ENCODE measurements around the gene NKAPD1. TPM values are rescaled to one million over a fixed set of nuclear protein-coding genes. Genes with fewer than 3 reads are reported as not detected.
"Not testable (repeated sequence)": the region's sequence is repeated elsewhere in the genome, so short reads cannot be mapped to it uniquely, and the experiment has no call there.

The NKAPD1 gene, protein sequence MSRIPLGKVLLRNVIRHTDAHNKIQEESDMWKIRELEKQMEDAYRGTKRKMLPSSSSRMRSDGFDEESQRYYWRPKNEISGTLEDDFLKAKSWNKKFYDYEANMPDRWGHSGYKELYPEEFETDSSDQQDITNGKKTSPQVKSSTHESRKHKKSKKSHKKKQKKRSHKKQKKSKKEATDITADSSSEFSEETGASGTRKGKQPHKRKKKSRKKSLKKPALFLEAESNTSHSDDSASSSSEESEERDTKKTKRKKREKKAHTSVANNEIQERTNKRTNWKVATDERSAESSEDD
- 25.1 and 27.5 TPM in 2 replicates for total RNA-seq (2022)
- Bru-seq, nascent RNA = percentile 93 among the genes with signal in this experiment
- BruChase-seq, experiment 1, labeled RNA remaining after a 6-hour chase = percentile 90 among the genes with signal in this experiment
- BruChase-seq, experiment 2, labeled RNA remaining after a 2-hour chase = percentile 96 among the genes with signal in this experiment
- long read RNA-seq, transcript NKAPD1-202 (6 exons, 3,669 nt) = major isoform, 10 of 40 reads
- long read RNA-seq, partial matches to known transcripts = 1 of 40 reads
- long read RNA-seq, other reads (novel, unspliced or antisense) = 17 of 40 reads

GRCh38 chr11:112073941-112074811, at the start of gene NKAPD1, which contains the start of gene PIH1D2:
NKAPD1 (plus strand) TSS chr11:112074299; CDS start chr11:112075575, 1,276 bp downstream.
PIH1D2 (minus strand) TSS chr11:112074017; CDS start chr11:112073174, 843 bp downstream.
- Mint-ChIP-seq H3K4me3 (ENCODE audit: unreplicated experiment) (peak within 1 kb of the TSS; percentile 82), H3K9me3 (ENCODE audit: unreplicated experiment) (no peaks in the 10 kb centered on the region), H3K36me3 (ENCODE audit: insufficient read depth, unreplicated experiment) (peaks cover 34% of the 10 kb centered on the region), H3K4me1 (ENCODE audit: insufficient read depth, unreplicated experiment) (peaks cover 26% of the 10 kb centered on the region), H3K27me3 (ENCODE audit: insufficient read depth, unreplicated experiment) (no peaks in the 10 kb centered on the region), H3K27ac (ENCODE audit: low read depth, unreplicated experiment) (peak within 1 kb of the TSS; percentile 99)
- BruUV-seq (replicated peaks) = TSS peak; percentile 52
- TF ChIP-seq, protein P1, sequence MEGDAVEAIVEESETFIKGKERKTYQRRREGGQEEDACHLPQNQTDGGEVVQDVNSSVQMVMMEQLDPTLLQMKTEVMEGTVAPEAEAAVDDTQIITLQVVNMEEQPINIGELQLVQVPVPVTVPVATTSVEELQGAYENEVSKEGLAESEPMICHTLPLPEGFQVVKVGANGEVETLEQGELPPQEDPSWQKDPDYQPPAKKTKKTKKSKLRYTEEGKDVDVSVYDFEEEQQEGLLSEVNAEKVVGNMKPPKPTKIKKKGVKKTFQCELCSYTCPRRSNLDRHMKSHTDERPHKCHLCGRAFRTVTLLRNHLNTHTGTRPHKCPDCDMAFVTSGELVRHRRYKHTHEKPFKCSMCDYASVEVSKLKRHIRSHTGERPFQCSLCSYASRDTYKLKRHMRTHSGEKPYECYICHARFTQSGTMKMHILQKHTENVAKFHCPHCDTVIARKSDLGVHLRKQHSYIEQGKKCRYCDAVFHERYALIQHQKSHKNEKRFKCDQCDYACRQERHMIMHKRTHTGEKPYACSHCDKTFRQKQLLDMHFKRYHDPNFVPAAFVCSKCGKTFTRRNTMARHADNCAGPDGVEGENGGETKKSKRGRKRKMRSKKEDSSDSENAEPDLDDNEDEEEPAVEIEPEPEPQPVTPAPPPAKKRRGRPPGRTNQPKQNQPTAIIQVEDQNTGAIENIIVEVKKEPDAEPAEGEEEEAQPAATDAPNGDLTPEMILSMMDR (IDR thresholded peaks at IDR 0.05; ENCODE audit: unreplicated experiment) = no peak
- intact Hi-C loops (cut with micrococcal nuclease) = loop anchor here (2.0 kb wide), 1 partner anchor 195 kb away; the partner anchor contains the start of genes CFAP68 and FDXACB1
- peak; percentile 82 for DNase-seq (ENCODE audit: unreplicated experiment)
- ChIA-PET POLR2A (interaction anchor here (0.6 to 4.1 kb wide), 16 partner anchors 8 to 1634 kb away, joined by 3 to 71 read pairs (median 4); partner anchors contain the start of genes ALG9, DLAT, IL18 and SDHD), CTCF (interaction anchor here (0.6 to 1.0 kb wide), 4 partner anchors 10 to 155 kb away, joined by 3 to 4 read pairs (median 3); partner anchors contain the start of gene C11orf52)

DNA sequence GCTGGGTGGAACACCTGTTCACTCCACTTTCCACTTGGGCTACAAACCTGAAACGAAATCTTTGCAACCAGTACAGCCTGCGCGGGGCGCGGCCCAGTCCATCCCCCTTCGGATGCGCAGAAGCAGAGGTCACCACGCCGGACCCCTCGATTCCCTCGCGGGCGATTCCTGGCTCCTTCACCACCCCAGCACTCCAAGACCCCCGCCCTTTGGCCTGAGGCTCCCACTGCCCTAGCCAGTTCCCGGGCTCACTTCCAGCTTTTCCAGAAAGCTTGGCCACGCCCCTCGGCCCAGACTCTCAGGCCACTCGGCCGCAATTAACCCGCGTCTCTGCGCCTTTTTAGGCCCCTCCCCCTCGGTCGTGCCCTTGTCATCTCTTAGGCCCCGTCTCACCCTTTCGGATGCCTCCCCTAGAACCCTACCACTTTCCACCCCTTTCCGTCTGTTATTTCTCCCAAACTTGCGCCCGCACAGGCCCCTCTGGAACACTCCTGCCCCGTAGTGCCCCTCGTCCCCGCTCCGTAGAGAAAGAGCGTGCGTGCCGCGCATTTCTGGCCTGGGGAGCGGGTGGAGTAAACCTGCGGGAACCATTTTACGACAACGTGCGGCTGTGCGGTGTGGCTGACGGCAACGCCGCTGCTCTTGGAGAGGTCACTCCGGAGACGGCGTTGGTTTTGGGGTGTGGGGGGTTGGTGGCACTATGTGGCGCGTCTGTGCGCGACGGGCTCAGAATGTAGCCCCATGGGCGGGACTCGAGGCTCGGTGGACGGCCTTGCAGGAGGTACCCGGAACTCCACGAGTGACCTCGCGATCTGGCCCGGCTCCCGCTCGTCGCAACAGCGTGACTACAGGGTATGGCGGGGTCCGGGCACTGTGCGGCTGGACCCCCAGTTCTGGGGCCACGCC, 49.1 kb upstream of the NKAPD1 start, which contains the start of gene DLAT:
Gene DLAT (plus strand): TSS at position 636 of the 906 bp plus-strand sequence. CDS start 65 bp downstream, at position 701.
- TSS peak; percentile 46 for BruUV-seq (replicated peaks)
- intact Hi-C loops (cut with micrococcal nuclease) = loop anchor here (1.0 kb wide), 1 partner anchor 146 kb away; the partner anchor contains the start of genes CFAP68 and FDXACB1
- TF ChIP-seq, protein P1 (IDR thresholded peaks at IDR 0.05; ENCODE audit: unreplicated experiment) = no peak
- ChIA-PET CTCF (interaction anchor here (0.6 kb wide), 1 partner anchor 16 kb away, joined by 4 read pairs; no protein-coding TSS in a partner anchor), POLR2A (interaction anchor here (0.6 to 2.5 kb wide), 24 partner anchors 8 to 225 kb away, joined by 3 to 12 read pairs (median 4); partner anchors contain the start of genes ALG9, NKAPD1, PIH1D2 and SDHD)
- H3K27me3 Mint-ChIP-seq (ENCODE audit: insufficient read depth, unreplicated experiment) = no peaks in the 10 kb centered on the region
- DNase-seq (ENCODE audit: unreplicated experiment) = peak; percentile 88
- H3K9me3 Mint-ChIP-seq (ENCODE audit: unreplicated experiment) = no peaks in the 10 kb centered on the region
- peak within 1 kb of the TSS; percentile 91 for H3K4me3 Mint-ChIP-seq (ENCODE audit: unreplicated experiment)
- peaks cover 40% of the 10 kb centered on the region for H3K36me3 Mint-ChIP-seq (ENCODE audit: insufficient read depth, unreplicated experiment)
- H3K27ac Mint-ChIP-seq (ENCODE audit: low read depth, unreplicated experiment) = peak within 1 kb of the TSS; percentile 95
- H3K4me1 Mint-ChIP-seq (ENCODE audit: insufficient read depth, unreplicated experiment) = peaks cover 7% of the 10 kb centered on the region

GRCh38 chr11:112025707-112026106, 48.4 kb upstream of the NKAPD1 start:
- Mint-ChIP-seq H3K4me3 (ENCODE audit: unreplicated experiment) (peak overlapping the region; percentile 91), H3K36me3 (ENCODE audit: insufficient read depth, unreplicated experiment) (peaks cover 40% of the 10 kb centered on the region), H3K27ac (ENCODE audit: low read depth, unreplicated experiment) (peak overlapping the region; percentile 95), H3K4me1 (ENCODE audit: insufficient read depth, unreplicated experiment) (peaks cover 7% of the 10 kb centered on the region), H3K27me3 (ENCODE audit: insufficient read depth, unreplicated experiment) (no peaks in the 10 kb centered on the region), H3K9me3 (ENCODE audit: unreplicated experiment) (no peaks in the 10 kb centered on the region)
- BruUV-seq (replicated peaks) = no TSS peak
- ChIA-PET CTCF (interaction anchor here (0.6 kb wide), 2 partner anchors 255 to 1647 kb away, joined by 3 read pairs; no protein-coding TSS in a partner anchor), POLR2A (interaction anchor here (0.6 to 2.5 kb wide), 13 partner anchors 9 to 148 kb away, joined by 3 to 12 read pairs (median 3); partner anchors contain the start of genes NKAPD1, PIH1D2, SDHD and TIMM8B)
- intact Hi-C loops (cut with micrococcal nuclease) = loop anchor here (1.0 kb wide), 1 partner anchor 146 kb away; the partner anchor contains the start of genes CFAP68 and FDXACB1
- TF ChIP-seq, protein P1 (IDR thresholded peaks at IDR 0.05; ENCODE audit: unreplicated experiment) = no peak
- DNase-seq (ENCODE audit: unreplicated experiment) = no peak

- CTCF ChIA-PET; H3K9me3 Mint-ChIP-seq (ENCODE audit: unreplicated experiment); H3K4me1 Mint-ChIP-seq (ENCODE audit: insufficient read depth, unreplicated experiment); H3K27me3 Mint-ChIP-seq (ENCODE audit: insufficient read depth, unreplicated experiment); DNase-seq (ENCODE audit: unreplicated experiment); H3K27ac Mint-ChIP-seq (ENCODE audit: low read depth, unreplicated experiment); BruUV-seq (replicated peaks); intact Hi-C loops (cut with micrococcal nuclease); H3K4me3 Mint-ChIP-seq (ENCODE audit: unreplicated experiment): not testable (repeated sequence)
- POLR2A ChIA-PET = interaction anchor here (2.5 kb wide), 1 partner anchor 47 kb away, joined by 12 read pairs; the partner anchor contains the start of genes NKAPD1 and PIH1D2
- H3K36me3 Mint-ChIP-seq (ENCODE audit: insufficient read depth, unreplicated experiment) = peaks cover 45% of the 10 kb centered on the region
These were observed 47.2 kb upstream of the NKAPD1 start for GRCh38 chr11:112026784-112027410.
